ENCODE results near the gene CNNM4. TPM values are rescaled to one million over a fixed set of nuclear protein-coding genes. Genes with fewer than 3 reads are reported as not detected.

Gene CNNM4
- polyA plus RNA-seq, 1 donor from 2014 or later, result 7.5 TPM

- Histone ChIP-seq H3K27ac (ENCODE audit: low read length) (peak within 1 kb of the TSS; percentile 68), H3K9me2 (ENCODE audit: insufficient read depth, low read length) (no peaks in the 10 kb centered on the region), H2AFZ (ENCODE audit: low read depth, low read length) (peak within 1 kb of the TSS; percentile 33), H3K79me2 (replicated peaks; ENCODE audit: insufficient read depth, low read length) (peaks cover 32% of the 10 kb centered on the region), H3K4me2 (ENCODE audit: low read length) (peak within 1 kb of the TSS; percentile 99), H3K27me3 (ENCODE audit: insufficient read depth, low read depth, low read length) (no peaks in the 10 kb centered on the region), H4K20me1 (ENCODE audit: insufficient read depth) (no peaks in the 10 kb centered on the region), H3F3A (ENCODE audit: insufficient read depth, low read length, poor library complexity, severe bottlenecking) (no peaks in the 10 kb centered on the region), H3K36me3 (ENCODE audit: insufficient read depth, low read length) (no peaks in the 10 kb centered on the region), H3K9ac (ENCODE audit: low read length) (peak within 1 kb of the TSS; percentile 72), H3K9me3 (ENCODE audit: low read length) (no peaks in the 10 kb centered on the region), H3K4me3 (ENCODE audit: low read length) (peak within 1 kb of the TSS; percentile 88)
- TF ChIP-seq EZH2 (IDR thresholded peaks at IDR 0.05; ENCODE audit: borderline replicate concordance, insufficient read depth, low read length, poor library complexity, severe bottlenecking) (no peak), TAF1 (IDR thresholded peaks at IDR 0.05; ENCODE audit: low read depth) (peak; percentile 43), POLR2AphosphoS5 (IDR thresholded peaks at IDR 0.05) (peak; percentile 87), EP300 (conservative IDR thresholded peaks at IDR 0.05; ENCODE audit: poor library complexity, severe bottlenecking) (no peak), CTCF (IDR thresholded peaks at IDR 0.05; ENCODE audit: poor library complexity, severe bottlenecking) (peak; percentile 79), SMC3 (conservative IDR thresholded peaks at IDR 0.05; ENCODE audit: poor library complexity) (peak; percentile 62), REST (IDR thresholded peaks at IDR 0.05; ENCODE audit: borderline replicate concordance) (peak; percentile 41), RAD21 (conservative IDR thresholded peaks at IDR 0.05) (peak; percentile 46), MXI1 (conservative IDR thresholded peaks at IDR 0.05; ENCODE audit: poor library complexity, severe bottlenecking) (no peak)
These were observed 55.6 kb downstream of the CNNM4 start, which contains the start of gene CNNM3 for GRCh38 chr2:96816127-96816835. Gene CNNM3 (plus strand): TSS chr2:96816268. CDS start chr2:96816278, 10 bp downstream.

DNA sequence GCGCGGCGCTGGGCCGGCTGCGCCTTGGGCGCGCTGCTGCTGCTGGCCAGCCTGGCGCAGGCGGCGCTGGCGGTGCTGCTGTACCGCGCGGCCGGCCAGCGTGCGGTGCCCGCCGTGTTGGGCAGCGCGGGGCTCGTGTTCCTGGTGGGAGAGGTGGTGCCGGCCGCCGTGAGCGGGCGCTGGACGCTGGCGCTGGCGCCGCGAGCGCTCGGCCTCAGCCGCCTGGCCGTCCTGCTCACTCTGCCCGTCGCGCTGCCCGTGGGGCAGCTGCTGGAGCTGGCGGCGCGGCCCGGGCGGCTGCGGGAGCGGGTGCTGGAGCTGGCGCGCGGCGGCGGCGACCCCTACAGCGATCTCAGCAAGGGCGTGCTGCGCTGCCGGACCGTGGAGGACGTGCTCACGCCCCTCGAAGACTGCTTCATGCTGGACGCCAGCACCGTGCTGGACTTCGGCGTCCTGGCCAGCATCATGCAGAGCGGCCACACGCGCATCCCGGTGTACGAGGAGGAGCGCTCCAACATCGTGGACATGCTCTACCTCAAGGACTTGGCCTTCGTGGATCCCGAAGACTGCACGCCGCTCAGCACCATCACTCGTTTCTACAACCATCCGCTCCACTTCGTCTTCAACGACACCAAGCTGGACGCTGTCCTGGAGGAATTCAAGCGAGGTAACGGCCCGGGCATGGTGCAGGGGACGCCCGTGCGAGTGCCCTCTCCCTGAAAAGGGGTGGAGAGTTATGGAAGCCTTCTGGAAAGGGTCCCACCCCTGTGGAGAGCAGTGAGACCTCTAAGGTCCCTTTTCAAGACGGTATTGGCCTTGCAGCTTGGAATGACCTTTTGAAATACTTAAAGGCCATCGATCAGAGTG is 56.4 kb downstream of the CNNM4 start:
- H3K9ac ChIP-seq (ENCODE audit: low read length), result peak overlapping the region; percentile 72
- H4K20me1 ChIP-seq (ENCODE audit: insufficient read depth), result no peaks in the 10 kb centered on the region
- H3K4me2 ChIP-seq (ENCODE audit: low read length), result peak overlapping the region; percentile 99
- no peaks in the 10 kb centered on the region for H3K9me3 ChIP-seq (ENCODE audit: low read length)
- peak overlapping the region; percentile 75 for H3K4me3 ChIP-seq (ENCODE audit: low read length)
- no peak overlapping the region for H3K27ac ChIP-seq (ENCODE audit: low read length)
- TF ChIP-seq REST (IDR thresholded peaks at IDR 0.05; ENCODE audit: borderline replicate concordance) (no peak), TAF1 (IDR thresholded peaks at IDR 0.05; ENCODE audit: low read depth) (no peak), POLR2AphosphoS5 (IDR thresholded peaks at IDR 0.05) (no peak), MXI1 (conservative IDR thresholded peaks at IDR 0.05; ENCODE audit: poor library complexity, severe bottlenecking) (no peak), RAD21 (conservative IDR thresholded peaks at IDR 0.05) (no peak), SMC3 (conservative IDR thresholded peaks at IDR 0.05; ENCODE audit: poor library complexity) (no peak), CTCF (IDR thresholded peaks at IDR 0.05; ENCODE audit: poor library complexity, severe bottlenecking) (no peak), EP300 (conservative IDR thresholded peaks at IDR 0.05; ENCODE audit: poor library complexity, severe bottlenecking) (no peak), EZH2 (IDR thresholded peaks at IDR 0.05; ENCODE audit: borderline replicate concordance, insufficient read depth, low read length, poor library complexity, severe bottlenecking) (no peak)
- peaks cover 32% of the 10 kb centered on the region for H3K79me2 ChIP-seq (replicated peaks; ENCODE audit: insufficient read depth, low read length)
- H3K27me3 ChIP-seq (ENCODE audit: insufficient read depth, low read depth, low read length), result no peaks in the 10 kb centered on the region
- H3K9me2 ChIP-seq (ENCODE audit: insufficient read depth, low read length), result no peaks in the 10 kb centered on the region
- H3K36me3 ChIP-seq (ENCODE audit: insufficient read depth, low read length), result no peaks in the 10 kb centered on the region
- H2AFZ ChIP-seq (ENCODE audit: low read depth, low read length), result no peak overlapping the region
- H3F3A ChIP-seq (ENCODE audit: insufficient read depth, low read length, poor library complexity, severe bottlenecking), result no peaks in the 10 kb centered on the region
